SK-N-SH treated with all-trans-retinoic acid at 6 μM for 48 hours (cell line): ENCODE results near the gene GRIK3.

Experiments used
- ATAC-seq: fragments of 200-7000 bp; cut with Tn5 transposase; 3 replicates; pipeline ENCODE4 v1.9.1; 2020; ENCODE audit warnings: mild to moderate bottlenecking, moderate library complexity
- BACH2 ChIP-seq: fragments of 250-450 bp; sonication (Bioruptor Pico); IDR thresholded peaks from 2 replicates; pipeline ENCODE4 v1.9.0; 2021; ENCODE audit warnings: mild to moderate bottlenecking, borderline replicate concordance
- CSDC2 ChIP-seq: fragments of 250-450 bp; sonication (Bioruptor Pico); IDR thresholded peaks from 2 replicates; pipeline ENCODE4 v1.5.0; 2020; ENCODE audit warnings: mild to moderate bottlenecking, moderate library complexity
- CSRNP3 ChIP-seq: fragments of 250-450 bp; sonication (Bioruptor Pico); IDR thresholded peaks from 2 replicates; pipeline ENCODE4 v1.5.1; 2021; ENCODE audit warnings: mild to moderate bottlenecking, moderate library complexity
- ESRRG ChIP-seq: fragments of 250-450 bp; sonication (Bioruptor Pico); IDR thresholded peaks from 2 replicates; pipeline ENCODE4 v1.6.1; 2021; ENCODE audit warnings: mild to moderate bottlenecking
- GLIS3 ChIP-seq: fragments of 250-450 bp; sonication (Bioruptor Pico); IDR thresholded peaks from 2 replicates; pipeline ENCODE4 v1.5.0; 2020; ENCODE audit warnings: mild to moderate bottlenecking, moderate library complexity
- ISL1 ChIP-seq: fragments of 250-450 bp; sonication (Bioruptor Pico); IDR thresholded peaks from 2 replicates; pipeline ENCODE4 v2.1.2; 2022; ENCODE audit warnings: mild to moderate bottlenecking, moderate library complexity
- PATZ1 ChIP-seq: fragments of 250-450 bp; sonication (Bioruptor Pico); IDR thresholded peaks from 2 replicates; pipeline ENCODE4 v1.8.0; 2020; ENCODE audit warnings: mild to moderate bottlenecking, moderate library complexity, borderline replicate concordance
- POU6F1 ChIP-seq: fragments of 250-450 bp; sonication (Bioruptor Pico); IDR thresholded peaks from 2 replicates; pipeline ENCODE4 v1.8.0; 2021; ENCODE audit warnings: low read depth, mild to moderate bottlenecking, moderate library complexity, borderline replicate concordance
- PPARA ChIP-seq: fragments of 250-450 bp; sonication (Bioruptor Pico); IDR thresholded peaks from 2 replicates; pipeline ENCODE4 v1.5.0; 2020; ENCODE audit warnings: mild to moderate bottlenecking, borderline replicate concordance
- RARB ChIP-seq: fragments of 250-450 bp; sonication (Bioruptor Pico); IDR thresholded peaks from 2 replicates; pipeline ENCODE4 v1.8.0; 2021; ENCODE audit warnings: mild to moderate bottlenecking, moderate library complexity
- TCF4 ChIP-seq: fragments of 250-450 bp; sonication (Bioruptor Pico); IDR thresholded peaks from 2 replicates; pipeline ENCODE4 v1.8.0; 2021; ENCODE audit warnings: mild to moderate bottlenecking, moderate library complexity, borderline replicate concordance
- TSHZ2 ChIP-seq: fragments of 250-450 bp; sonication (Bioruptor Pico); IDR thresholded peaks from 2 replicates; pipeline ENCODE4 v1.5.0; 2020; ENCODE audit warnings: mild to moderate bottlenecking, moderate library complexity
- ZFP3 ChIP-seq: fragments of 250-450 bp; sonication (Bioruptor Pico); IDR thresholded peaks from 2 replicates; pipeline ENCODE4 v1.5.0; 2020; ENCODE audit warnings: mild to moderate bottlenecking, moderate library complexity
- ZFP30 ChIP-seq: fragments of 450-650 bp; formaldehyde crosslinking; IDR thresholded peaks from 2 replicates; pipeline ENCODE4 v1.5.0; 2022; ENCODE audit warnings: mild to moderate bottlenecking, moderate library complexity
- ZNF565 ChIP-seq: fragments of 450-650 bp; formaldehyde crosslinking; conservative IDR thresholded peaks from 2 replicates; pipeline ENCODE4 v1.5.0; 2020; ENCODE audit warnings: low read depth, mild to moderate bottlenecking, moderate library complexity
- ZNF8 ChIP-seq: fragments of 450-650 bp; formaldehyde crosslinking; IDR thresholded peaks from 2 replicates; pipeline ENCODE4 v1.5.0; 2020; ENCODE audit warnings: mild to moderate bottlenecking, moderate library complexity

GRIK3 gene

GRCh38 chr1:36937371-36937770, 96.9 kb downstream of the GRIK3 start (continued):
- TF ChIP-seq POU6F1 (CRISPR knock-in tag) = no peak
- no peak for TF ChIP-seq RARB (CRISPR knock-in tag)
- TF ChIP-seq TCF4 (CRISPR knock-in tag) = no peak
- TF ChIP-seq ZFP30 (CRISPR knock-in tag) = no peak
- TF ChIP-seq, all 23 proteins: peak for 0

GRCh38 chr1:36934061-36934460, 100.3 kb downstream of the GRIK3 start:
- TF ChIP-seq CSDC2 (CRISPR knock-in tag) = no peak
- no peak for TF ChIP-seq ZNF565 (CRISPR knock-in tag)
- TF ChIP-seq TCF4 (CRISPR knock-in tag) = no peak
- no peak for TF ChIP-seq ESRRG (CRISPR knock-in tag)
- no peak for TF ChIP-seq ZNF8
- no peak for TF ChIP-seq CSRNP3 (CRISPR knock-in tag)
- TF ChIP-seq ISL1 (CRISPR knock-in tag) = no peak
- no peak for TF ChIP-seq POU6F1 (CRISPR knock-in tag)

GRCh38 chr1:36927826-36928225, 106.5 kb downstream of the GRIK3 start:
- ATAC-seq = no peak

More at GRCh38 chr1:36934061-36934460, 100.3 kb downstream of the GRIK3 start:
- no peak for ATAC-seq

More at GRCh38 chr1:36927826-36928225, 106.5 kb downstream of the GRIK3 start:
- TF ChIP-seq PPARA (CRISPR knock-in tag) = no peak
- no peak for TF ChIP-seq GLIS3 (CRISPR knock-in tag)
- no peak for TF ChIP-seq TCF4 (CRISPR knock-in tag)
- TF ChIP-seq BACH2 (CRISPR knock-in tag) = no peak
- TF ChIP-seq RARB (CRISPR knock-in tag) = no peak
- no peak for TF ChIP-seq ZFP3 (CRISPR knock-in tag)
- TF ChIP-seq PATZ1 (CRISPR knock-in tag) = no peak
- no peak for TF ChIP-seq ZNF8
- no peak for TF ChIP-seq TSHZ2
- no peak for TF ChIP-seq POU6F1 (CRISPR knock-in tag)
- TF ChIP-seq ZFP30 (CRISPR knock-in tag) = no peak
